ENCODE measurements around the gene TGFA. TPM values are rescaled to one million over a fixed set of nuclear protein-coding genes. Genes with fewer than 3 reads are reported as not detected.
A peak's percentile ranks its signal among the peaks of the same experiment; 100 is the strongest.

Gene TGFA
- polyA plus RNA-seq, 3 donors, result 17.0 to 21.2 (median 19.2) TPM

DNA sequence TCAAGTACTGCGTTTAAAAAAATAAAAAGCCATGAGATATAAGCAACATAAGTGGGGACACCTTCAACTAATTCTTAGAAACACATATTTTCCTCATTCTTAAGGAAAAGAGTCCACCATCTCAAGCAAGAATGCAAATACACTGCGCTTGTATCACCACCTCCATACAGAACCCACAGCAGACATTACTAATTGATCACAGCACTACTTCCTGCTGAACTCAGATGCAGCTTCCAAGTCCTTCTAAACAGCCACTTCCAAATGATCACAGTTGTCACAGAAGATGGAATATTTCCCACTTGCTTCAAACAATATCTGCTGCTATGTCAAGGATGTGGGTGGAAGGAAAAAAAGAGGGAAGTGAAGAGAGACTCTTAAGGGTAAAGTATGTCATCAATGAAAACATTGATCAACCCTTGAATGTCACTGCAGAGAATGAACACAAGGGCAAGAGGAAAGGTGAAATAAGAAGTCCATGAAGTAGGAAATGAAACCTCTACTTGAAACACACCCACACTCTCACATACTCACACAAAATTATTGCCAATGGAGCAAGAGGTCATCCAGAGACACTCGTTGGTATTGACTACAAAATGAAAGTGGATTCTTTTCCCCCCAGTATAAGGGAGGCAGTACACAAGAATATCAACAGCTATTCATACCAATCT, 22.1 kb downstream of the TGFA start:
- DNase-seq (ENCODE audit: extremely low read depth in 1 of 11, low read depth in 9 of 11, low spot score in 4 of 11), result no peak

DNA sequence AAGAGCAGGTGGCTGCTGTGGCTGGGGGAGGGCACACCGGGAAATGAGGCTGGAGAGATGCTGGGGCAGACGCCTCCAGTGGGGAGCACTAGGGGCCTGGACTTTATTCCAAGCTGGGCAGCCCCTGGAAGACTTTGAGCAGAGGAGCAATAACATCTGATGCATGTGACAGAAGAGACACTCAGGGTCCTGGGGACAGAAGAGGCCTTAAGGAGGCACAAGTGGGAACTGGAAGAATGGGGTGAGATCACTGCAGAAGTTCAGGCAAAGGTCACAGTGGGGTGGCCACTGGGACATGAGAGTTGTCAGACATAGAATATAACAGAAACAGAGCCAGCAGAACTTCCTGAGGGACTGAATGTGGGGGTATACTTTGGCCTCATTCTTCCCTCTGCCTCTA, 24.0 kb downstream of the TGFA start:
- no peak for DNase-seq (ENCODE audit: extremely low read depth in 1 of 11, low read depth in 9 of 11, low spot score in 4 of 11)

DNA sequence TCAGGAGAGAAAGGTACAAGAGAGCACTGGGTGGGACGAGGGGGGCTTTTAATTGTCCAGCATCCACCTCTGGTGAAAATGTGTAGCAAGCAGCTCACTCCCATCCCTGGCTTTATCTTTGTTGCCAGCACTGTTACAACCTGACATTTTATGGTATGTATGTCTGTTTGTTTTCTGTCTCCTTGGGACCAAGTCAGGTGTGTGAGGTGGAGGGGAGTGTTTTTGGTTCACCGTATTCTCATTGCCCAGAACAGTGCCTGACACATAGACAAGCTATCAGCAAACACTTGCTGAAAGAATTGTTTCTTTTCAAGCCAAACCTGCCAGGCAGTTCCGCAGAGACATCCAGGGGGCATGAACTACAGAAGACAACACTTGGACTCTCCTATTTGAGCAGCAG, 24.7 kb downstream of the TGFA start:
- no peak for DNase-seq (ENCODE audit: extremely low read depth in 1 of 11, low read depth in 9 of 11, low spot score in 4 of 11)

DNA sequence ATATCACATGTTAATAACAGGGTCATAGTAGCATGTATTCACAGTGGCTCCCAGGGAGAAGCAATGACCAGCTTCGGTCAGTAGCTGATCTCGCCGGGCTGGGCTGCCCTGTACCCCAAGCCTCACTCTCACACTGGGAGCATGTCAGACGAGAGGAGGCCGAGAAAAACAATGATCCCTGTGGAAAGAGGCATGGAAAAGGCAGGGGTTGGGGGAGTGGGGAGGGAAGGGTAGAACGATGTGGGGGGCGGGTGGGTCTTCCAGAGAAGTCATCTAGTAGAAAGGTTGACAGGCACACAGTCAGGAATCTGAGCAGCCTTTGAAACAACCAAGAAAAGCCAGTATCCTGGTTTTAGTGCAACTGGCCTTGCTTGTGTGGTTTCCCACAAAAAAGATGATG, 25.4 kb downstream of the TGFA start:
- DNase-seq (ENCODE audit: extremely low read depth in 1 of 11, low read depth in 9 of 11, low spot score in 4 of 11), result no peak

DNA sequence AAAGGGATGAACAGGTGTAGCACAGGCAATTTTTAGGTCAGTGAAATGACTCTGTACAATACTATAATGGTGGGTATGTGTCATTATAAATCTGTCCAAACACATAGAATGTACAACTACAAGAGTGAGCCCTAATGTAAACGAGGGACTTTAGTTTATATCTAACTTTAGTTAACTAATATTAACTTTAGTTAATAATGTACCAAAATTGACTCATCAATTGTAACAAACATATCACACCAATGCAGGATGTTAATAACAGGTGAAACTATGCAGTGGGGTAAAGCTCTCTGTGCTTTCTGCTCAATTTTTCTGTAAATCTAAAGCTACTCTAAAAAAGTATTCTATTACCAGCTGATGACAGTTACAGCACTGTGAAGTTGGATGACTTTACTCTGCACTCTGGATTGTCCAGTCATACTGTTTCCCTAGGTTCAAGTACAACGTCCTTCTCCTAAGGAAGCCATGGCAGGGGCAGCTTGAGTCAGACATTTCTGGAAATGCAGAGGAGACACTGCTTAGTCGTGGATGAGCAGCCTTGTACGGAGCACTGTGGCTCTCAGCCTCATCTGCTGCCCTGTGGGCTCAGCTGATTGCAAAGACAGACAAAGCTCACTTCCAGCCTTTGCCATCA, 26.1 kb downstream of the TGFA start:
- no peak for DNase-seq (ENCODE audit: extremely low read depth in 1 of 11, low read depth in 9 of 11, low spot score in 4 of 11)

DNA sequence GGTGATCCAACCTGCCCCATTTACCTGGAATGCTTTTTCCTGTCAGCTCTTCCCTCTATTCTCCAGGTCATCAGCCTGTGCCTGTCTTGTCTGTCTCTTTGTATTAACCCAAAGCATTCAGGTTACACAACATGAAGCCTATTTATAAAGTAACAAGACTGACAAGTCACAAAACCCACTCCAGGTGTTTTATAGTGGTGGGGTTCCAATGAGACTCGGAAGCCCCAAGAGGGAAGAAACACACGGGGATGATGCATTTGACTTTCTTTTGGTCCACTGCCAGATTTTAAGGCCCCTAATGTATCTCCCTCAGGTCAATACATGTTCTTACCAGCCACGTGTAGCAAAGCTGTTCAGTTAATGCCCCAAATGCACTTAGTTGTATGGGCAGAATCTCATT, 27.5 kb downstream of the TGFA start:
- no peak for DNase-seq (ENCODE audit: extremely low read depth in 1 of 11, low read depth in 9 of 11, low spot score in 4 of 11)

DNA sequence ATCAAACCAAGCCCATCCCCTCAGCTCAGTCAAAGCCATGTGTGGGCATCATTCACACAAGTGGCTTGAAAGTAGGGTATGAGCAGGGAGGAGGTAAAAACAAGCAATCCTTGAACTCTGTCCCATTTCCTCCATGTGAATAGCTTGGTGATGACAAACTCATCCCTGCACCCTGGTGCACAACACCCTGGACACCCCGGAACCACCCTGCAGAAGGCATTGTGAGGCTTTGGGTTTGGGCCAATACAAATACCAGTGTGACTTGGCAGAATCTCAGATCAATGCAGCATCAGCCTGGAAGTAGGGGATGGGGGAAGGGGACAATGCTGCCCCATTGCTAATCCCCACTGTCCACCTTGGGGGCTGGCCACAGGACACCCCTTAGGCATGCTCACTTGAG, 28.6 kb downstream of the TGFA start:
- no peak for DNase-seq (ENCODE audit: extremely low read depth in 1 of 11, low read depth in 9 of 11, low spot score in 4 of 11)

DNA sequence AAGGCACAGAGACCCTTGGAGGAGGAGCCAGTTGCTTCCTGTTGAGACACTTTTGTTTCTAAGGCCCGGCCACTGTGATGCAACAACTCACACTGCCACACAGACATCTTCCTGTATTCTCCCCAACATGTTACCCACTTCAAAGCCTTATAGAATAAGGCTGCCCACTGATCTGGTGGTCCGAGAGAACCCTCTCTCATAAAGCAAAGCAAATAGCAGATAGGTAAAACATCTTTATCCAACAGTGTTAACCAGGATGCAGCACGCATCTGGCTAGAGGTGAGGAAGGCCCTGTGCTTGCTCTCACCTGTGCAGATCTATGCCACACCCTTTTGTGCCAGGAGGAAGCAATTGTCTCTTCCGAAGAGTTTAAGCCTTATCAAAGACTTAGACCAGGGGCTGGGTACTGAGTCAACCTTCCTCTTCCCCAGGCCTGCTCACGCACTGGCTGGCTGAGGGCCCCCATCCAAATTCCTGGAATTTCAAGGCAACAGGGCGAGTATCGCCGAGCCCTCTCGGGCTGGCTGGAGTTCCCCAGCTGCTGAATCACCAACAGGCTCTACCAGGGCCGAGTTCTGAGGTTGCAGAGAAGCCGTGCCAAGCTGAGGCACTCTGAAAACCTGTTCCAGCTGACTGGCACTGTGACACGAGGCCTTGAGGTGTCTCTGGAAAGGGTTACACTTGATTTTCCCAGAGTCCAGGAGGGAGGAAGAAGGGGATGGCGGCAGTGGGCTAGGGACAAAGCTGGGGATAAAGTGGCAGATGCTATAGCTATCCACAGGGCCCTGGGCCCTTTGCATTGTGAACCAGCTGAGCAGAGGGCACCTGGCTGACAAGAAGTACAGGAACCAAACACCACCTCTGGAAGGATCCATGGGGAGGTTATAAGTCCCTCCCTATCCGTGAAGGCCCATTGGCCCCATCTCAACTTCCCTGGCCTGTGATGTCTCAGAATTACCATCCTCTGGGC, 29.3 kb downstream of the TGFA start:
- DNase-seq (ENCODE audit: extremely low read depth in 1 of 11, low read depth in 9 of 11, low spot score in 4 of 11), result no peak

DNA sequence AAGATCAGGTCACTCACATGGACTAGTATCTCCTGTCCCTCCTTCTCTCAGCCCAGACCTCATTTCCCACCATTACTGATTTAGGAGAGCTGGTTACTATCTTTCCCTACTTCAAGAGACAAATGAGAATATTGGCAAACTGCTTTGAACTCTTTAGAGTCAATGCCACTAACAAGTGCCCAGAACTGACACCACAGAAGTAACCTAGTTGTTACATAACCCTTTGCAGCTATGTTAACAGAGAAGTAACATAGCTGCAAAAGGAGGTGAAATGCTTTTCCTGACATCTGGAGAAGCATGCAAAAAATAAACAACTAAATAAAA, 30.0 kb downstream of the TGFA start:
- no peak for DNase-seq (ENCODE audit: extremely low read depth in 1 of 11, low read depth in 9 of 11, low spot score in 4 of 11)

DNA sequence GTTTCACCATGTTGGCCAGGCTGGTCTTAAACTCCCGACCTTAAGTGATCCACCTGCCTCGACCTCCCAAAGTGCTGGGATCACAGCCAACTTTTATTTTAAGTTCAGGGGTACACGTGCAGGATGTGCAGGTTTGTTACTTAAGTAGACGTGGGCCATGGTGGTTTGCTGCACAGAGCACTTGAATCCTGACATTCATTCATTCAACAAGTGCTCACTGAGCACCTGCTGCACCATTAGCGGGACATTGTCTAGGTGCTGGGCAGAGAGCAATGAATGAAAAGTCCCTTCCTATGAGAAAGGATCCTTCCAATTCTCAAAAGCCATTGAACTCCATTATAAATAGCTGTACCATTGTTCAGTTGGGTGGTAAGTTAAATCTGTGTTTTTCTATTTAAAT, 31.0 kb downstream of the TGFA start:
- no peak for DNase-seq (ENCODE audit: extremely low read depth in 1 of 11, low read depth in 9 of 11, low spot score in 4 of 11)

DNA sequence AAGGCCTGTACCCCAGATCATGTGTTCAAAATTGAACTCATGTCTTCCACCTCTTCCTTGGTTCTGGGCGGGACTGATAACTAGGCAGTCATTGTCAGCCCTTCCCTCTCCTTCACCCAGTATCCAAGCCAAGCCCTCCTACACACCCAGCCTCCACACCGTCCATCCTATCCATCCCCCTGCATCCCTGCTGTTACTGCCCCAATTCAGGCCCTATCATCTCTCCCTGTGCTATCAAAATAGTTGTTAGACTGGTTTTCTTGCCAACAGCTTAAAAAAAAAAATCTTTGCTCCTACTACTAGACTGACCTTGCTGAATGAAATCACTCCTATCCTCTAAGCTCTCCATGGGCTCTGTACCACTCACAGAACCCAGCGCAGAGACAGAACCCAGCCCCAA, 32.8 kb downstream of the TGFA start:
- no peak for DNase-seq (ENCODE audit: extremely low read depth in 1 of 11, low read depth in 9 of 11, low spot score in 4 of 11)

DNA sequence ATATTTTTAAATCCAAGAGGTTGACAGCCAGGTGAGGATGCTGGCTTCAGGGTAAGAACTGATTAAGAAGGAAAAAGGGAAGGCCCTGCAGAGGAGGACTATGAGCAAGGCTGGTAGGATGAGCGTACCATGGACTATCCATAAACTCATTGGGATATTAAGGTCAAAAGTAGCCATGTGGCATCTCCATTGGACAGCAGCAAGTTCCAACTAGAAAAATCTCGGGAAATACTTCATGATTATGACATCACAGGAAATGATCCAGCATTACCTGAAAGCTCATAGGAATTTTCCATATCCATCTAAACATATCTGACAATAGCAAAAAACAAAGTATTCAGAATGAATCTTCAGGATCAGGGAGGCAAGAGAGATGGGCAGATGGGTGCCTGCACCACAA, 34.2 kb downstream of the TGFA start:
- DNase-seq (ENCODE audit: extremely low read depth in 1 of 11, low read depth in 9 of 11, low spot score in 4 of 11), result no peak

DNA sequence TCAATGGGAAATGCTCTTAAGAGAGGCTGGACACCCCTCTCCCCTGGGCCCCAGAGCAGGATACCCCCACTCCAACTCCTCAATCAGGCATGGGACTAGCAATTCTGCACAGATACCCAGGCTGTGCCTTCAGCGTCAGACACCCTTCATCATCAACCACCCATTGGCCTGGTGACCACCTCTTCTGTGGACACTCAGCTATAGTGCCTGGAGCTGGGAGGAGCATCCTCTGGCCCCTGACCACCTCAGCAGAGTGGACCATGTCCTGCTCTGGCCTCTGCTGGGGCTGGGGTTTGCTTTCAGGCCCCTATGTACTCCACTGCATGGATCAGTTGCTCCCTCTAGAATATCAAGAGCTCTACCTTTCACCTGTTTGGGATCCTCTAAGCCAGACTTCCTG, 35.1 kb downstream of the TGFA start:
- DNase-seq (ENCODE audit: extremely low read depth in 1 of 11, low read depth in 9 of 11, low spot score in 4 of 11), result no peak

DNA sequence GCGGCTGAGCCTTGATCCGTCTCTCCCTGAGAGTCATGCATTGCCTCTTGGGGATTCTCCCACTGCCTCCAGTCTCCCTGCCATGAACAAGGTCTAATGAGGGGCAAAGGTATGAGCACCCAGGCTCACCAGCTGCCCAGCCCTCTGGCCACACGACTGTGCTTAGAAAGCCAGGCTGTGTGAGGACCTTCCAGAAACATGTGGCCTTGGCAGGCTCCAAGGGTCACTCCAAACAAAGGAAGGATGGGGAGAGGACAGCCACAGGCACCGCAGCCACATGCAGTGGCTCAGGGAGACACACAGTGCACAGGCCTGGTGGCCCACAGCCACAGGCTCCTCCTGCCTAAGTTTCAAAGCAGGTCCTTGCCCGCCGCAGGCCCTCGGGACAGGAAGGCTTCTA, 35.8 kb downstream of the TGFA start:
- no peak for DNase-seq (ENCODE audit: extremely low read depth in 1 of 11, low read depth in 9 of 11, low spot score in 4 of 11)

DNA sequence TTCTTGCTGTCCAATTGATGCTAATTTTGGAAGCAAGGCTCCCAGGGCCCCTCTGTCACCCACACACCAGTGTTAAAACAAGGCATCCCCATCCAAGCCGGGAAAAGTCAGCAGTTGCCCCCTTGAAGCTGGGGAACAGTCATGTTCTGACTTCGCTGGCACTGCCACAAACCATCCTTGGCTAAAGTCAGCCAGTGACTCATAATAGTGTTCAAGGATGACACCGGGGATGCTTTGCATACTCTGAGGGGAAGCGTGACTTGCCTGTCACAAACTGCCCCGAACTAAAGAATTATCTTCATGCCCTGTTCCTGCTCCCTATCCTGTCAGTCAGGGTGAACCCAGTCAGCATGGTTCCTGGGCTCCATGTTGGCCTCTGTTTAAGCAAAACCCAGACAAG, 37.0 kb downstream of the TGFA start:
- no peak for DNase-seq (ENCODE audit: extremely low read depth in 1 of 11, low read depth in 9 of 11, low spot score in 4 of 11)

DNA sequence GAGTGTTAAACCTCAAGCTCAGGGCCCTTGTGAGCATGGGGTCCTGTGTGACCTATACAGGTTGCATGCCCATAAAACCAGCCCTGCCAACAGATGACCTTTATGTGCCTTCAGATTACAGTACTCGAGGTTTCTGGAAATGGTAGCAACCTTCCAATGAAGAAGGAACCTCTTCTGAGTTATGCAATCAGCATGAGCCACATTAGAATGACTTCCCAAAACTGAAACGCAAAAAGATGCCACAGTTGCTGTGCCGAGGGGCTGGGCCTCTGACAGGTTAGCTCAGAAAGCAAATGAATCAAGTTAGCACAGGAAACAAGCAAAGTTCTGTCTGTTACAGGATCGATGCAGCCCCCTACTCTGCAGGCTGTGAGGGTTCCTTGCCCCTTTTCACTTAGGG, 37.7 kb downstream of the TGFA start:
- no peak for DNase-seq (ENCODE audit: extremely low read depth in 1 of 11, low read depth in 9 of 11, low spot score in 4 of 11)

DNA sequence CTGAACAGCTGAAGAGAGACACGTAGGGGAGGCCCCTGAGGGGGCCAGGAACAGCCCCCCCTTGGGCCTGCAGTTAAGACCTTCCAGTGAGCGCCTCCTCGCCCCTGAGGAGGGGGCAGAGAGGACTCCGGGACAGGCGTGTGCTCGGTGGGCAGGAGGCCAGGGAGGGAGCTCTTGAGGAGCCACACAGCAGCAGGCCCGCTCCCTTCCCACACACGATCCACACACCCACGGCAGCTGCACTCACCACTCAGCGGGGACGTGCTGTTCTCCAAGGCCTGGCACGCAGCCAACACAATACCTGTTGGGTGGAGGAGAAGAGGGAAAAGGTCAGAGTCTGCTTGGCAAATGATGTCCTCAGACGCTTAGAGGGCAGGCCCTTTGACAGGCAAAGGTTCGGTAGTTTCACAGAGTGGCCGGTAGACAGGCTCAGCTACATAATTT, 39.0 kb downstream of the TGFA start:
- peak in 2 of 11 donors; percentile 26 to 52 for DNase-seq (ENCODE audit: extremely low read depth in 1 of 11, low read depth in 9 of 11, low spot score in 4 of 11)

DNA sequence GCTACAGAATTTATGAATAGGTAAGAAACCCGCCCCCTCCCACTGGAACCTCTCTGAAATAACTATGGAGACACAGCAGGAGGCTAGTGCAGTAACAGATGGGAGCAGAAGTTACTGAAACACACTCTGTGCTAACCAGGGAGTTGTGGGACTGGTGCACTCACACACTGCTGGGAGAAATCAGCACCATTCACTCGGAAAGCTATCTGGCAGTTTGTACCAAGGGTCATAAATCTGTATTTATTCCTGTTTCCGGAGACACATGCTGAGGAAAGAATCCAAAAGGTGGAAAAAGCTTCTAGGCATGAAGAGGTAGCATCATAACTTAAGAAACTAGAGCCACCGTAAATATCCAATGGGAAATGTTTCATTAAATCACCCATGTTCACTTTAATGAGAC, 39.9 kb downstream of the TGFA start:
- peak in 10 of 11 donors; percentile 28 to 82 (median 70) for DNase-seq (ENCODE audit: extremely low read depth in 1 of 11, low read depth in 9 of 11, low spot score in 4 of 11)

DNA sequence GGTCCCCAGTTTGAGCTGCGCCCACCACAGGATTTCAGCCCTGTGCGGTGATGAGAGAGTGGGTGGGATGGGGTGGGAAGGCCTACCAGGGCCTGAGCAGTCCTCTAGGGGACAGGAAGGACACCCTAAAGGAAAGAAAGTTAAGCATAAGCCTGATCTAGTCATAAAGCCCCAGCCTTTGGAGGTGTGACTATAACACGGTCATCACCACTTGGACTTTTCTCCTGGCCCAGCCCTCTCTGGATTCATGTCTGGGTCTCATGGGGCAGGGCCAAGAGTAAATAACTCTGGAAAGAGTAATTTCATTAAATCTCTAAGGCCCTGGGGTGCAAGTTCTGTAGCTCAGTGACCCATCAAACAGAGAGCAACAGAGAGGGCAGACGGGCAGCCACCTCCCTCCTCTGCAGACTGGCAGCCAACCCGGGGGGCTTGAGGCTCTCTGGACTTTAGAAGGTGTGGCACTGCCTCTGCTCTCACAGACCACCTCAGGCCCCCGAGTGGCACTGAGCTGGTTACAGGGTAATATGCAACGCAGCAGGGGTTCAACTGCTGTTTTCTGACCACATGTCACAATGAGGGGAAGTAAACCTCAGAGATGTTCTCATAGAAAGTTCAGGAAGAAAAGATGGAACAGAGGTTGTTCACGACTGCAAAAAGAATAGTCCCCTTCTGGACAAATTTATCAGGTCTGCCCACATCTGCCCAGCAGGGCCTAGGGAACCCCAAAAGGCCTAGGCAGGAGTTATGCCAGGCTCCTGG, 41.5 kb downstream of the TGFA start:
- DNase-seq (ENCODE audit: extremely low read depth in 1 of 11, low read depth in 9 of 11, low spot score in 4 of 11), result no peak
